Nephron (organoid): ENCODE data around the gene CFAP92.

ENCODE experiments used
- H3K27ac Mint-ChIP-seq, 3 experiments: 2 replicates each; pipeline ENCODE4 v1.8.0; 2020; ENCODE audit warnings: mixed read lengths in 3 of 3, mild to moderate bottlenecking in 2 of 3, moderate library complexity in 1 of 3
- H3K27me3 Mint-ChIP-seq: 2 replicates; pipeline ENCODE4 v1.8.0; 2021; ENCODE audit warnings: low read depth, mild to moderate bottlenecking, moderate library complexity, mixed read lengths
- H3K36me3 Mint-ChIP-seq: 2 replicates; pipeline ENCODE4 v1.8.0; 2020; ENCODE audit warnings: low read depth, mixed read lengths
- H3K4me1 Mint-ChIP-seq: 2 replicates; pipeline ENCODE4 v1.8.0; 2020; ENCODE audit warnings: mixed read lengths
- H3K4me3 Mint-ChIP-seq, 3 experiments: 2 replicates each; pipeline ENCODE4 v1.8.0; 2020; ENCODE audit warnings: mild to moderate bottlenecking in 3 of 3, mixed read lengths in 3 of 3, moderate library complexity in 2 of 3
- H3K9me3 Mint-ChIP-seq: 2 replicates; pipeline ENCODE4 v1.8.0; 2020; ENCODE audit warnings: mixed read lengths
- CTCF ChIP-seq, 3 experiments: fragments of 200-600 bp; sonication (generic); IDR thresholded peaks; one replicate each; pipeline ENCODE4 v1.5.0; 2021; ENCODE audit warnings: antibody characterized with exemption in 3 of 3; ENCODE audit not compliant: unreplicated experiment in 3 of 3

CFAP92 gene

GRCh38 chr3:128993461-128994172 is at the start of gene CFAP92:
Gene CFAP92 (minus strand): TSS chr3:128994076. CDS start chr3:128993304, 772 bp downstream.
- H3K36me3 Mint-ChIP-seq = no peaks in the 10 kb centered on the region
- peaks cover 19% of the 10 kb centered on the region for H3K4me1 Mint-ChIP-seq
- H3K27me3 Mint-ChIP-seq = peaks cover 62% of the 10 kb centered on the region
- no peak for TF ChIP-seq CTCF (IDR thresholded peaks at IDR 0.05; ENCODE audit: unreplicated experiment in 3 of 3)
- no peak within 1 kb of the TSS for H3K27ac Mint-ChIP-seq
- peak within 1 kb of the TSS; percentile 78 to 87 (median 83) for H3K4me3 Mint-ChIP-seq
- no peaks in the 10 kb centered on the region for H3K9me3 Mint-ChIP-seq

- Mint-ChIP-seq H3K27ac (no peak overlapping the region), H3K9me3 (peaks cover 25% of the 10 kb centered on the region), H3K4me1 (peaks cover 5% of the 10 kb centered on the region), H3K36me3 (no peaks in the 10 kb centered on the region), H3K4me3 (no peak overlapping the region), H3K27me3 (peaks cover 6% of the 10 kb centered on the region)
- no peak for TF ChIP-seq CTCF (IDR thresholded peaks at IDR 0.05; ENCODE audit: unreplicated experiment in 3 of 3)
Observed at GRCh38 chr3:129040579-129041300, 46.9 kb upstream of the CFAP92 start.

- H3K9me3 Mint-ChIP-seq = peaks cover 25% of the 10 kb centered on the region
Observed at GRCh38 chr3:129040039-129040336, 46.1 kb upstream of the CFAP92 start.

GRCh38 chr3:129039271-129040038 is 45.6 kb upstream of the CFAP92 start:
- no peak for TF ChIP-seq CTCF (IDR thresholded peaks at IDR 0.05; ENCODE audit: unreplicated experiment in 3 of 3)
- H3K9me3 Mint-ChIP-seq = peaks cover 20% of the 10 kb centered on the region
- H3K4me1 Mint-ChIP-seq = peaks cover 14% of the 10 kb centered on the region
- H3K27me3 Mint-ChIP-seq = peaks cover 6% of the 10 kb centered on the region
- H3K4me3 Mint-ChIP-seq = no peak overlapping the region
- peak overlapping the region in 2 of 3 experiments; percentile 14 to 39 for H3K27ac Mint-ChIP-seq
- no peaks in the 10 kb centered on the region for H3K36me3 Mint-ChIP-seq

More at GRCh38 chr3:129040039-129040336, 46.1 kb upstream of the CFAP92 start:
- H3K4me3 Mint-ChIP-seq = no peak overlapping the region
- peaks cover 9% of the 10 kb centered on the region for H3K4me1 Mint-ChIP-seq
- H3K36me3 Mint-ChIP-seq = no peaks in the 10 kb centered on the region
- peaks cover 6% of the 10 kb centered on the region for H3K27me3 Mint-ChIP-seq
- TF ChIP-seq CTCF (IDR thresholded peaks at IDR 0.05; ENCODE audit: unreplicated experiment in 3 of 3) = no peak
- H3K27ac Mint-ChIP-seq = peak overlapping the region in 1 of 3 experiments; percentile 14

- H3K4me1 Mint-ChIP-seq = peaks cover 14% of the 10 kb centered on the region
- no peak for TF ChIP-seq CTCF (IDR thresholded peaks at IDR 0.05; ENCODE audit: unreplicated experiment in 3 of 3)
- no peaks in the 10 kb centered on the region for H3K36me3 Mint-ChIP-seq
- no peak overlapping the region for H3K4me3 Mint-ChIP-seq
- H3K27me3 Mint-ChIP-seq = peaks cover 6% of the 10 kb centered on the region
- peaks cover 14% of the 10 kb centered on the region for H3K9me3 Mint-ChIP-seq
- H3K27ac Mint-ChIP-seq = peak overlapping the region in 1 of 3 experiments; percentile 31
Observed at GRCh38 chr3:129038121-129038855, 44.4 kb upstream of the CFAP92 start.
